D721Med (cell line): Measurements from ENCODE around the gene CPN2.

ENCODE experiments used
- DNase-seq: peaks from one replicate; pipeline ENCODE4 v3.0.0; 2011; ENCODE audit warnings: low spot score; ENCODE audit not compliant: insufficient read length
- FAIRE-seq: peaks from 2 replicates; lab custom pipeline; 2011; peaks lifted over from hg19 to GRCh38; lab: Jason Lieb, UNC
- TF ChIP-seq, protein P1 (sequence below): IDR thresholded peaks from 2 replicates; pipeline ENCODE4 v1.5.1; 2012; ENCODE audit warnings: mild to moderate bottlenecking, control low read depth; ENCODE audit not compliant: insufficient read depth; ENCODE audit errors: missing control alignments

The CPN2 gene

GRCh38 chr3:194346035-194346434 lies 5.1 kb downstream of the CPN2 start:
- no peak for FAIRE-seq
- DNase-seq: no peak
- TF ChIP-seq, protein P1, sequence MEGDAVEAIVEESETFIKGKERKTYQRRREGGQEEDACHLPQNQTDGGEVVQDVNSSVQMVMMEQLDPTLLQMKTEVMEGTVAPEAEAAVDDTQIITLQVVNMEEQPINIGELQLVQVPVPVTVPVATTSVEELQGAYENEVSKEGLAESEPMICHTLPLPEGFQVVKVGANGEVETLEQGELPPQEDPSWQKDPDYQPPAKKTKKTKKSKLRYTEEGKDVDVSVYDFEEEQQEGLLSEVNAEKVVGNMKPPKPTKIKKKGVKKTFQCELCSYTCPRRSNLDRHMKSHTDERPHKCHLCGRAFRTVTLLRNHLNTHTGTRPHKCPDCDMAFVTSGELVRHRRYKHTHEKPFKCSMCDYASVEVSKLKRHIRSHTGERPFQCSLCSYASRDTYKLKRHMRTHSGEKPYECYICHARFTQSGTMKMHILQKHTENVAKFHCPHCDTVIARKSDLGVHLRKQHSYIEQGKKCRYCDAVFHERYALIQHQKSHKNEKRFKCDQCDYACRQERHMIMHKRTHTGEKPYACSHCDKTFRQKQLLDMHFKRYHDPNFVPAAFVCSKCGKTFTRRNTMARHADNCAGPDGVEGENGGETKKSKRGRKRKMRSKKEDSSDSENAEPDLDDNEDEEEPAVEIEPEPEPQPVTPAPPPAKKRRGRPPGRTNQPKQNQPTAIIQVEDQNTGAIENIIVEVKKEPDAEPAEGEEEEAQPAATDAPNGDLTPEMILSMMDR: no peak

DNA sequence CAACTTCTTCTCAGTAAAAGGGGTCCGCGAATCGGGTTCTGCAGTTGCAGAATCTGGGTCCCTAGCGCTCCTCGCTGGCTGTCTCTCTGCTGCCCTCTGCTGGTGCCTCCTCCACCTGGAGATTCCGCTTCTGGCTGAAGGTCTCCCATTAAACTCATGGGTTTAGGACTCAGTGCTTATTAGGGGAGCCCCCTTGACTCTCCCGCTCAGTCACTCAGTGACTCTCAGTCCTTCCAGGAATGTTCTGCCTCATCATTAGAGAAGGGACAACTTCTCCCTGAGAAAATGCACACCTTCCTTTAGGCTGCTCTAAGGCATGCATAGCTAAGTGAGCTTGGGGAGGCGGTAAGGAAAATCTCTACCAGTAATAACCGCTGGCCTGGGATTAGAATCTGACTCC lies 7.1 kb downstream of the CPN2 start:
- DNase-seq (peak; percentile 91), FAIRE-seq (no peak)
- TF ChIP-seq, protein P1: peak; percentile 94

- TF ChIP-seq, protein P1: no peak
- no peak for DNase-seq
- peak; percentile 73 for FAIRE-seq
Observed at GRCh38 chr3:194343561-194343893, 7.6 kb downstream of the CPN2 start.

- DNase-seq (no peak), FAIRE-seq (no peak)
- TF ChIP-seq, protein P1: no peak
Observed at GRCh38 chr3:194342861-194343560, 8.1 kb downstream of the CPN2 start.

DNA sequence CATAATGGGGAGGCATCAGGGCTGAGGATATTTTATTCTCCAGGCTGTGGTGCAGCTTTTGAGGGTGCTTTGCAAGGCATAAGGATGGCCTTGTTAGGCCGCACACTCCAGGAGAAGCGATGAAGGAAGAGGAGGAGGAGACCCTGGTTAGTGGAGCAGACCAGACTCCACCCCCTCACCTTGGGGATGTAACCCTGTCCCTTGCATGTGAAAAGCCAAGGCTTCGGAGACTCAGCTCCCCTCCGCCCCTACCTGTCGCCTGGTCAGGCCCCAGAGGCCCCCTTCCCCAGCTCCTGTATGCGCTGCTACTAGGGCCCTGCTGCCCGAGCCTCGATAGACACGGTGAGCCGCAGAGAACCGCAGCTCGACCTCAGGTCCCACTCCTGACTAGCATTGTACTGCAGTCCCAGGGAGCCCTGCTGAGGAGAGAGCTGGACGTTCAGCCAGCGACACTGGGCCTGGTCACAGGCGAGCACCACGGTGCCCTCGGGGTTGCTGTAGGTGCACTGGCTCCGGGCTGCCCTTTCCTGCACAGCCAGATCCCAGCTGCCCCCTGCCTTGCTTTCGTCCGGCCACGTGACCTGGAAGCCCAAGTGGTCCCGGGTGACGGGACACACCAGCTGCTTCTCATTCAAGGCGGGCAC lies 10.2 kb downstream of the CPN2 start:
- no peak for DNase-seq
- no peak for FAIRE-seq
- TF ChIP-seq, protein P1: no peak

- TF ChIP-seq, protein P1: no peak
Observed at GRCh38 chr3:194339840-194340239, 11.3 kb downstream of the CPN2 start.

GRCh38 chr3:194339356-194339755 lies 11.8 kb downstream of the CPN2 start:
- TF ChIP-seq, protein P1: no peak
- DNase-seq (no peak), FAIRE-seq (no peak)

More at GRCh38 chr3:194339840-194340239, 11.3 kb downstream of the CPN2 start:
- FAIRE-seq (no peak), DNase-seq (no peak)
